Cardiac muscle cell (in vitro differentiated cells and primary cell): Measurements from ENCODE around the gene ADO. TPM values are rescaled to one million over a fixed set of nuclear protein-coding genes. Genes with fewer than 3 reads are reported as not detected.
"Not testable (repeated sequence)": the region's sequence is repeated elsewhere in the genome, so short reads cannot be mapped to it uniquely, and the experiment has no call there.

Experiments
- DNase-seq, 2 donors: peaks; one replicate each; pipeline versions ENCODE4 v3.0.0 to v3.0.0-alpha.2; 2010 to 2017; ENCODE audit warnings: low read depth in 1 of 2, low spot score in 1 of 2
- H3K27ac ChIP-seq: fragments of 200-600 bp; sonication (generic); 2 replicates; pipeline ENCODE4 v1.5.1; 2016
- H3K27me3 ChIP-seq: fragments of 200-600 bp; sonication (generic); 2 replicates; pipeline ENCODE4 v1.6.0; 2016; ENCODE audit warnings: control low read depth
- H3K36me3 ChIP-seq: fragments of 200-600 bp; sonication (generic); 2 replicates; pipeline ENCODE4 v1.5.1; 2016; ENCODE audit warnings: control low read depth
- H3K4me1 ChIP-seq: fragments of 200-600 bp; sonication (generic); 2 replicates; pipeline ENCODE4 v1.8.1; 2017; ENCODE audit warnings: low read depth, mild to moderate bottlenecking, mixed run types
- H3K4me3 ChIP-seq: fragments of 200-600 bp; sonication (generic); 2 replicates; pipeline ENCODE4 v1.5.1; 2016; ENCODE audit warnings: mild to moderate bottlenecking
- H3K9me3 ChIP-seq: fragments of 200-600 bp; sonication (generic); 2 replicates; pipeline ENCODE4 v1.5.1; 2017; ENCODE audit warnings: low read depth, mild to moderate bottlenecking, control low read depth
- CTCF ChIP-seq: IDR thresholded peaks from 2 replicates; pipeline ENCODE4 v1.5.1; 2012; ENCODE audit warnings: low read depth, mild to moderate bottlenecking, low read length
- polyA plus RNA-seq: library from polyadenylated mRNA; unstranded; fragments of >200 nt; fragmentation: Nextera tagmentation; extraction: Ambion mirVana; gene quantifications from 2 replicates; pipeline ENCODE4 v1.2.1, GENCODE V29; 2016
- total RNA-seq: library from RNA; depleted of rRNA; stranded (reverse); fragments of >200 nt; gene quantifications from 2 replicates; pipeline ENCODE4 v1.2.3, GENCODE V29; 2016

ADO gene
- total and polyA plus RNA-seq, 2 experiments from 2014 or later: 6.8 to 29.4 TPM

GRCh38 chr10:62772186-62772974, 32.1 kb upstream of the ADO start:
- H3K27me3 ChIP-seq: no peaks in the 10 kb centered on the region
- H3K4me1 ChIP-seq: peaks cover 27% of the 10 kb centered on the region
- no peaks in the 10 kb centered on the region for H3K9me3 ChIP-seq
- H3K36me3 ChIP-seq: no peaks in the 10 kb centered on the region
- DNase-seq: peak; percentile 11 to 48
- no peak for TF ChIP-seq CTCF
- no peak overlapping the region for H3K4me3 ChIP-seq
- H3K27ac ChIP-seq: no peak overlapping the region

GRCh38 chr10:62778125-62778524, 26.4 kb upstream of the ADO start:
- H3K27ac ChIP-seq: no peak overlapping the region
- no peak for DNase-seq
- no peak for TF ChIP-seq CTCF
- H3K27me3 ChIP-seq: no peaks in the 10 kb centered on the region
- no peak overlapping the region for H3K4me3 ChIP-seq
- no peaks in the 10 kb centered on the region for H3K36me3 ChIP-seq
- no peaks in the 10 kb centered on the region for H3K4me1 ChIP-seq
- H3K9me3 ChIP-seq: no peaks in the 10 kb centered on the region

GRCh38 chr10:62779487-62780248, 24.9 kb upstream of the ADO start:
- no peaks in the 10 kb centered on the region for H3K4me1 ChIP-seq
- H3K9me3 ChIP-seq: no peaks in the 10 kb centered on the region
- H3K36me3 ChIP-seq: no peaks in the 10 kb centered on the region
- H3K27ac ChIP-seq: no peak overlapping the region
- H3K27me3 ChIP-seq: no peaks in the 10 kb centered on the region
- TF ChIP-seq CTCF: no peak
- peak in 1 of 2 donors; percentile 31 for DNase-seq
- no peak overlapping the region for H3K4me3 ChIP-seq

- not testable (repeated sequence) for H3K27me3 ChIP-seq, DNase-seq, H3K4me3 ChIP-seq, H3K4me1 ChIP-seq, H3K27ac ChIP-seq, H3K9me3 ChIP-seq, H3K36me3 ChIP-seq
These were observed 20.0 kb upstream of the ADO start for GRCh38 chr10:62784537-62784936.

GRCh38 chr10:62788285-62788684, 16.2 kb upstream of the ADO start:
- H3K27me3 ChIP-seq, H3K4me3 ChIP-seq, H3K36me3 ChIP-seq, H3K27ac ChIP-seq, H3K4me1 ChIP-seq, DNase-seq, H3K9me3 ChIP-seq: not testable (repeated sequence)

GRCh38 chr10:62788861-62789467, 15.6 kb upstream of the ADO start:
- Histone ChIP-seq H3K36me3 (no peaks in the 10 kb centered on the region), H3K27me3 (no peaks in the 10 kb centered on the region), H3K4me3 (no peak overlapping the region), H3K27ac (no peak overlapping the region), H3K4me1 (no peaks in the 10 kb centered on the region), H3K9me3 (no peaks in the 10 kb centered on the region)
- no peak for TF ChIP-seq CTCF
- DNase-seq: no peak
